H1 (cell line): ENCODE data around the gene NELL2. TPM values are rescaled to one million over a fixed set of nuclear protein-coding genes. Genes with fewer than 3 reads are reported as not detected.

Experiments
- CTCF ChIA-PET: fragments of 300-600 bp; sonication (Branson Sonifier 250); formaldehyde crosslinking; loops from one replicate; lab custom pipeline; 2021; ENCODE audit not compliant: partially characterized antibody; lab: Charles Lee
- POLR2A ChIA-PET: fragments of 300-600 bp; sonication (Branson Sonifier 250); formaldehyde crosslinking; loops from one replicate; lab custom pipeline; 2021; ENCODE audit warnings: inconsistent platforms; ENCODE audit not compliant: partially characterized antibody; lab: Charles Lee
- DNase-seq, 2 experiments: peaks; one replicate each; pipeline versions ENCODE4 v3.0.0 to v3.0.0-alpha.2; 2010 to 2022; ENCODE audit warnings: low spot score in 2 of 2, low read depth in 1 of 2, mixed read lengths in 1 of 2
- FAIRE-seq: peaks from 2 replicates; lab custom pipeline; 2011; peaks lifted over from hg19 to GRCh38; lab: Jason Lieb, UNC
- H2AFZ ChIP-seq: 2 replicates; pipeline ENCODE4 v1.8.1; 2012; ENCODE audit warnings: low read length, inconsistent platforms
- H2AK5ac ChIP-seq: 2 replicates; pipeline ENCODE4 v1.6.1; 2013; ENCODE audit warnings: low read depth, low read length
- H2BK120ac ChIP-seq: replicated peaks from 2 replicates; pipeline ENCODE3; 2013; ENCODE audit warnings: low read depth, low read length, inconsistent platforms
- H2BK12ac ChIP-seq: 2 replicates; pipeline ENCODE4 v1.6.1; 2013; ENCODE audit warnings: low read depth, low read length
- H2BK15ac ChIP-seq: 2 replicates; pipeline ENCODE4 v1.6.1; 2013; ENCODE audit warnings: low read length
- H2BK20ac ChIP-seq: 2 replicates; pipeline ENCODE4 v1.6.1; 2013; ENCODE audit warnings: low read length
- H2BK5ac ChIP-seq: 2 replicates; pipeline ENCODE4 v1.6.1; 2013; ENCODE audit warnings: low read depth, low read length
- H3K14ac ChIP-seq: 2 replicates; pipeline ENCODE4 v1.6.1; 2013; ENCODE audit warnings: inconsistent platforms; ENCODE audit not compliant: insufficient read length
- H3K18ac ChIP-seq: 2 replicates; pipeline ENCODE4 v1.6.1; 2013; ENCODE audit warnings: low read length; ENCODE audit errors: extremely low read depth
- H3K23ac ChIP-seq: 2 replicates; pipeline ENCODE4 v1.6.1; 2013; ENCODE audit warnings: inconsistent platforms; ENCODE audit not compliant: insufficient read length
- H3K23me2 ChIP-seq: 2 replicates; pipeline ENCODE4 v1.6.1; 2013; ENCODE audit warnings: low read depth, low read length
- H3K27ac ChIP-seq: 2 replicates; pipeline ENCODE4 v1.6.1; 2011; ENCODE audit warnings: low read depth, low read length, inconsistent platforms
- H3K27me3 ChIP-seq, 4 experiments: replicated peaks in 1 of 4; 1 replicate in 1 of 4; 2 replicates in 3 of 4; pipeline versions ENCODE4 v1.6.1 to v1.8.1; 2011 to 2013; ENCODE audit warnings: low read length in 3 of 4, mild to moderate bottlenecking in 3 of 4, inconsistent platforms in 2 of 4, mixed read lengths in 2 of 4, moderate library complexity in 1 of 4; ENCODE audit not compliant: control insufficient read depth in 3 of 4, insufficient read depth in 3 of 4; ENCODE audit errors: extremely low read depth in 1 of 4
- H3K36me3 ChIP-seq, 4 experiments: 2 replicates each; pipeline versions ENCODE4 v1.6.1 to v1.8.1; 2011 to 2013; ENCODE audit warnings: mild to moderate bottlenecking in 4 of 4, low read length in 3 of 4, moderate library complexity in 2 of 4, control low read depth in 1 of 4, inconsistent platforms in 1 of 4; ENCODE audit not compliant: insufficient read depth in 4 of 4, control insufficient read depth in 2 of 4
- H3K4ac ChIP-seq: replicated peaks from 2 replicates; pipeline ENCODE3; 2013; ENCODE audit warnings: low read length, low read depth, mixed read lengths, inconsistent platforms; ENCODE audit not compliant: insufficient read length
- H3K4me1 ChIP-seq, 4 experiments: replicated peaks in 1 of 4; 1 replicate in 1 of 4; 2 replicates in 3 of 4; pipeline versions ENCODE4 v1.6.1 to v1.8.1; 2011 to 2013; ENCODE audit warnings: low read length in 3 of 4, inconsistent platforms in 2 of 4, mixed read lengths in 1 of 4; ENCODE audit not compliant: insufficient read depth in 4 of 4, control insufficient read depth in 3 of 4
- H3K4me2 ChIP-seq, 2 experiments: 2 replicates each; pipeline versions ENCODE4 v1.6.1 to v1.8.1; 2011 to 2013; ENCODE audit warnings: low read depth in 2 of 2, low read length in 2 of 2, control low read depth in 1 of 2, inconsistent platforms in 1 of 2, mild to moderate bottlenecking in 1 of 2; ENCODE audit not compliant: insufficient read depth in 1 of 2
- H3K4me3 ChIP-seq, 4 experiments: fragments of 200-600, 300-600 bp in 1 of 4; sonication (generic), shearing (Covaris generic), sonication (Bioruptor Twin) in 1 of 4; 2 replicates each; pipeline versions ENCODE4 v1.5.1 to v1.8.1; 2011 to 2016; ENCODE audit warnings: low read length in 4 of 4, low read depth in 3 of 4, control low read depth in 2 of 4, inconsistent platforms in 2 of 4, mild to moderate bottlenecking in 2 of 4, mixed read lengths in 1 of 4, moderate library complexity in 1 of 4; ENCODE audit not compliant: insufficient read depth in 2 of 4; ENCODE audit errors: extremely low read depth in 1 of 4
- H3K56ac ChIP-seq: replicated peaks from 2 replicates; pipeline ENCODE3; 2013; ENCODE audit warnings: low read depth, mild to moderate bottlenecking, mixed read lengths, low read length, inconsistent platforms; ENCODE audit not compliant: insufficient read length
- H3K79me1 ChIP-seq: 2 replicates; pipeline ENCODE4 v1.6.1; 2013; ENCODE audit warnings: low read depth, low read length, control low read depth
- H3K79me2 ChIP-seq, 2 experiments: 2 replicates each; pipeline versions ENCODE4 v1.6.1 to v1.8.1; 2012 to 2013; ENCODE audit warnings: low read length in 2 of 2, mild to moderate bottlenecking in 2 of 2, inconsistent platforms in 1 of 2; ENCODE audit not compliant: insufficient read depth in 2 of 2, control insufficient read depth in 1 of 2
- H3K9ac ChIP-seq, 4 experiments: replicated peaks in 1 of 4; 1 replicate in 1 of 4; 2 replicates in 3 of 4; pipeline versions ENCODE4 v1.6.1 to v1.8.1; 2011 to 2013; ENCODE audit warnings: low read depth in 3 of 4, low read length in 3 of 4, control low read depth in 2 of 4, mild to moderate bottlenecking in 2 of 4, moderate library complexity in 2 of 4, inconsistent platforms in 1 of 4; ENCODE audit errors: extremely low read depth in 1 of 4
- H3K9me3 ChIP-seq, 2 experiments: 2 replicates each; pipeline versions ENCODE4 v1.6.1 to v1.8.1; 2012 to 2013; ENCODE audit warnings: mild to moderate bottlenecking in 2 of 2, moderate library complexity in 2 of 2, control low read depth in 1 of 2, inconsistent platforms in 1 of 2, low read depth in 1 of 2, low read length in 1 of 2, mixed read lengths in 1 of 2; ENCODE audit not compliant: insufficient read depth in 2 of 2
- H4K20me1 ChIP-seq, 2 experiments: replicated peaks in 1 of 2; 2 replicates each; pipeline versions ENCODE3 to v1.8.1; 2011 to 2013; ENCODE audit warnings: inconsistent platforms in 2 of 2, low read length in 2 of 2, mild to moderate bottlenecking in 1 of 2; ENCODE audit not compliant: insufficient read depth in 2 of 2, control insufficient read depth in 1 of 2
- H4K5ac ChIP-seq: 2 replicates; pipeline ENCODE4 v1.6.1; 2013; ENCODE audit warnings: low read length, low read depth, mixed read lengths, inconsistent platforms; ENCODE audit not compliant: insufficient read length
- H4K8ac ChIP-seq: 2 replicates; pipeline ENCODE4 v1.8.0; 2013; ENCODE audit warnings: mild to moderate bottlenecking, moderate library complexity, low read length, inconsistent platforms; ENCODE audit not compliant: insufficient read depth; ENCODE audit errors: extremely low read depth
- H4K91ac ChIP-seq: replicated peaks from 2 replicates; pipeline ENCODE3; 2013; ENCODE audit warnings: low read length, mixed read lengths, inconsistent platforms; ENCODE audit not compliant: insufficient read length
- EGR1 ChIP-seq: IDR thresholded peaks from 2 replicates; pipeline ENCODE4 v1.6.1; 2011; ENCODE audit warnings: low read depth, low read length, borderline replicate concordance
- GTF2F1 ChIP-seq: IDR thresholded peaks from 2 replicates; pipeline ENCODE4 v1.6.1; 2012; ENCODE audit warnings: low read depth, low read length, improper control_type of control experiment, borderline replicate concordance
- HDAC2 ChIP-seq, 2 experiments: fragments of 300-600 bp in 1 of 2; sonication (generic) in 1 of 2; IDR thresholded peaks; 2 replicates each; pipeline ENCODE4 v1.6.1; 2011 to 2012; ENCODE audit warnings: low read depth in 2 of 2, low read length in 2 of 2, mild to moderate bottlenecking in 2 of 2, moderate library complexity in 2 of 2, borderline replicate concordance in 1 of 2, inconsistent platforms in 1 of 2
- JUND ChIP-seq: IDR thresholded peaks from 2 replicates; pipeline ENCODE4 v1.6.1; 2011; ENCODE audit warnings: mild to moderate bottlenecking, improper control_type of control experiment, low read length
- KDM5A ChIP-seq: fragments of 200-600 bp; IDR thresholded peaks from 2 replicates; pipeline ENCODE4 v1.7.1; 2012; ENCODE audit warnings: mild to moderate bottlenecking, low read length, inconsistent platforms, mixed read lengths
- POLR2A ChIP-seq, 2 experiments: IDR thresholded peaks; 1 replicate in 1 of 2; 2 replicates in 1 of 2; pipeline ENCODE4 v1.6.1; 2011; ENCODE audit warnings: low read depth in 2 of 2, low read length in 2 of 2, mild to moderate bottlenecking in 2 of 2; ENCODE audit errors: control extremely low read depth in 1 of 2
- POU5F1 ChIP-seq: IDR thresholded peaks from 2 replicates; pipeline ENCODE4 v1.6.1; 2011; ENCODE audit warnings: low read depth, mild to moderate bottlenecking, low read length, moderate library complexity
- RAD21 ChIP-seq, 2 experiments: IDR thresholded peaks in 1 of 2; conservative IDR thresholded peaks in 1 of 2; 2 replicates each; pipeline ENCODE4 v1.6.1; 2011; ENCODE audit warnings: low read depth in 2 of 2, low read length in 2 of 2, improper control_type of control experiment in 1 of 2, inconsistent platforms in 1 of 2, mild to moderate bottlenecking in 1 of 2, moderate library complexity in 1 of 2
- SRF ChIP-seq: IDR thresholded peaks from 2 replicates; pipeline ENCODE4 v1.6.1; 2011; ENCODE audit warnings: mild to moderate bottlenecking, low read depth, low read length, moderate library complexity
- SUZ12 ChIP-seq: fragments of 200-600 bp; sonication (generic); IDR thresholded peaks from 2 replicates; pipeline ENCODE4 v1.6.1; 2012; ENCODE audit warnings: mild to moderate bottlenecking, inconsistent platforms, low read length, moderate library complexity, mixed read lengths
- TBP ChIP-seq: IDR thresholded peaks from 2 replicates; pipeline ENCODE4 v1.6.1; 2011; ENCODE audit warnings: low read depth, low read length, improper control_type of control experiment
- YY1 ChIP-seq: IDR thresholded peaks from 2 replicates; pipeline ENCODE4 v1.6.1; 2011; ENCODE audit warnings: low read depth, mild to moderate bottlenecking, low read length
- WGBS, 2 experiments: shearing (Covaris generic) in 1 of 2; methylation state at CpG; one replicate each; pipeline versions ENCODE4 v1.1.6 to v1.1.7; 2013 to 2015; ENCODE audit warnings: low lambda C conversion rate in 2 of 2, mixed read lengths in 2 of 2, inconsistent platforms in 1 of 2, low coverage in 1 of 2, missing lambda C conversion rate in 1 of 2; ENCODE audit not compliant: insufficient replicate concordance in 2 of 2, insufficient coverage in 1 of 2, insufficient read length in 1 of 2; ENCODE audit errors: extremely low coverage in 1 of 2, missing lambda C conversion rate in 1 of 2; 5-methylcytosine and 5-hydroxymethylcytosine counted together
- polyA plus RNA-seq, 7 experiments: library from polyadenylated mRNA; depleted of rRNA in 3 of 7; stranded (reverse) in 5 of 7; unstranded in 2 of 7; fragments of >200 nt in 5 of 7; fragments of 200-250 nt in 2 of 7; gene quantifications; 1 replicate in 5 of 7; 2 replicates in 1 of 7; 4 replicates in 1 of 7; pipeline versions ENCODE4 v1.2.1 to v1.2.3, GENCODE V29; 2011 to 2013; ENCODE audit warnings: missing spikeins in 2 of 7, mixed read lengths in 2 of 7
- total RNA-seq: library from RNA; stranded (reverse); fragmentation: NEBNext Ultra II Directional; extraction: Animal tissue kit (Norgen Biotek cat#: 25700); gene quantifications from 2 replicates; pipeline ENCODE4 v1.2.1, GENCODE V29; 2021
- TF ChIP-seq, protein P1 (sequence below): IDR thresholded peaks from 2 replicates; pipeline ENCODE4 v1.6.1; 2012; ENCODE audit warnings: inconsistent platforms

The NELL2 gene
- total and polyA plus RNA-seq, 2 of the 8 experiments (the other 6 are each of a cell fraction or from before 2014, with no cell fraction given), result 54.2 to 56.8 TPM

GRCh38 chr12:44827832-44828438 is 48.2 kb downstream of the NELL2 start:
- H3K27me3 ChIP-seq, result no peaks in the 10 kb centered on the region
- H3K4me1 ChIP-seq, result peaks cover 0 to 3% (median 0%) of the 10 kb centered on the region in 4 experiments; a peak in 2 of 7 replicates
- H3K4ac ChIP-seq, result no peak overlapping the region
- no peak overlapping the region for H2BK20ac ChIP-seq
- peaks cover 0 to 3% of the 10 kb centered on the region in 2 experiments; a peak in 2 of 4 replicates for H3K79me2 ChIP-seq
- no peak overlapping the region for H2AFZ ChIP-seq
- no peak overlapping the region for H3K56ac ChIP-seq
- FAIRE-seq (no peak), DNase-seq (no peak)
- no peak overlapping the region for H2AK5ac ChIP-seq
- no peak overlapping the region for H2BK15ac ChIP-seq
- no peak overlapping the region for H3K9ac ChIP-seq
- no peak overlapping the region for H3K14ac ChIP-seq
- no peaks in the 10 kb centered on the region for H3K9me3 ChIP-seq
- no peak overlapping the region for H4K8ac ChIP-seq
- H3K36me3 ChIP-seq, result no peaks in the 10 kb centered on the region
- CTCF ChIA-PET, result interaction anchor here (0.8 to 1.2 kb wide), 2 partner anchors 16 to 103 kb away, joined by 3 read pairs; no protein-coding TSS in a partner anchor
- H3K18ac ChIP-seq, result no peak overlapping the region
- no peak overlapping the region for H4K5ac ChIP-seq
- POLR2A ChIA-PET, result no interaction called here
- H3K4me2 ChIP-seq, result no peak overlapping the region
- H3K23ac ChIP-seq, result no peak overlapping the region
- H3K27ac ChIP-seq, result no peak overlapping the region
- no peak overlapping the region for H3K4me3 ChIP-seq
- no peak overlapping the region for H2BK120ac ChIP-seq
- H2BK12ac ChIP-seq, result no peak overlapping the region
- no peak overlapping the region for H2BK5ac ChIP-seq
- H4K20me1 ChIP-seq, result no peaks in the 10 kb centered on the region
- H3K79me1 ChIP-seq, result no peaks in the 10 kb centered on the region
- no peaks in the 10 kb centered on the region for H3K23me2 ChIP-seq
- WGBS, 2 experiments, result 85 to 100% methylated on average over 1 to 3 of the region's 3 CpGs
- H4K91ac ChIP-seq, result no peak overlapping the region
- TF ChIP-seq, protein P1, sequence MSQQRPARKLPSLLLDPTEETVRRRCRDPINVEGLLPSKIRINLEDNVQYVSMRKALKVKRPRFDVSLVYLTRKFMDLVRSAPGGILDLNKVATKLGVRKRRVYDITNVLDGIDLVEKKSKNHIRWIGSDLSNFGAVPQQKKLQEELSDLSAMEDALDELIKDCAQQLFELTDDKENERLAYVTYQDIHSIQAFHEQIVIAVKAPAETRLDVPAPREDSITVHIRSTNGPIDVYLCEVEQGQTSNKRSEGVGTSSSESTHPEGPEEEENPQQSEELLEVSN, result no peak
- TF ChIP-seq YY1 (no peak), RAD21 (IDR thresholded peaks at IDR 0.05 in 1 of 2, conservative IDR thresholded peaks at IDR 0.05 in 1 of 2; ENCODE audit: low read depth in 2 of 2, low read length in 2 of 2) (no peak), SUZ12 (no peak), TBP (no peak), POLR2A (IDR thresholded peaks at IDR 0.05; ENCODE audit: control extremely low read depth in 1 of 2, low read depth in 2 of 2, low read length in 2 of 2) (no peak), EGR1 (no peak), GTF2F1 (no peak), HDAC2 (IDR thresholded peaks at IDR 0.05; ENCODE audit: borderline replicate concordance in 1 of 2, low read depth in 2 of 2, low read length in 2 of 2) (no peak), KDM5A (no peak), SRF (no peak), POU5F1 (no peak), JUND (no peak)
